SK-N-MC (cell line): ENCODE data around the gene EPHB3.

Experiments used
- EZH2 ChIP-seq: fragments of 200-600 bp; sonication (generic); IDR thresholded peaks from one replicate; pipeline ENCODE4 v1.6.1; 2017; ENCODE audit warnings: antibody characterized with exemption
- POLR2AphosphoS5 ChIP-seq: IDR thresholded peaks from 2 replicates; pipeline ENCODE4 v1.6.1; 2012; ENCODE audit warnings: mild to moderate bottlenecking, low read depth, low read length, borderline replicate concordance

GRCh38 chr3:184577546-184577945, 16.0 kb downstream of the EPHB3 start:
- TF ChIP-seq EZH2: no peak
- TF ChIP-seq POLR2AphosphoS5: no peak
